GM12864 (cell line): ENCODE data around the gene PROB1.
"Not testable (repeated sequence)": the region's sequence is repeated elsewhere in the genome, so short reads cannot be mapped to it uniquely, and the experiment has no call there.

Experiments used
- DNase-seq: peaks from one replicate; pipeline ENCODE4 v3.0.0-alpha.2; 2011; ENCODE audit warnings: low read depth
- H3K4me3 ChIP-seq: 2 replicates; pipeline ENCODE4 v1.5.1; 2011; ENCODE audit warnings: mild to moderate bottlenecking, low read depth, low read length, control low read depth
- CTCF ChIP-seq: IDR thresholded peaks from 2 replicates; pipeline ENCODE4 v1.5.1; 2011; ENCODE audit warnings: low read depth, mild to moderate bottlenecking, moderate library complexity, low read length, control low read depth, inconsistent platforms; ENCODE audit errors: missing control alignments

Gene PROB1

DNA sequence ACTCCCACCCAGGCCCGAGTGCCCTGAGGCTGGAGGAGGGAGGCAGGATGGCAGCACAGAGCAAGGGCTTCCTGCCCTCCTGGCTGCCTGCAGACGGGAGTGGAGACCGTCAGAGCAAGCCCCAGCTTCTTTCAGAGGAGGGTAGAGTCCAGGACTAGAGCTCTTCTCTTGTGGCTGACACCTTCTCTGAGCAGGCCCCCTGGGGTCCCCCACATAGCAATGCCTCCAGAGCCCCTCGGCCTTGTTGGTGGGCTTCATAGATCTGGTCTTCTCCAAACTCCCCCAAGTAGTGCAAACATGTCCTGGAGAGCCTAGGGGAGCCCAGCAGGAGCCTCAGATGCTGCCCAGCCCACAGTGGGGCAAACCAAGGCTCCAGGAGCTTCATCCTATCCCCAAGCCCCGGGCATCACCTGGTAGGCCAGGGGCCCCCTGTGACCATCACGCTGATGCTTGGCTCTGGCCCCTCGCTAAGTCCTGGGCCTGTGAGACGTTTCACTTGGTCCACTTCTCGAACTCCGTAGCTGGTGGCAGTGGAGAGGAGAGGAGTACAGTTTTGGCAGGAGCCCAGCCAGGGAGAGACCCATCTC, 7.2 kb downstream of the PROB1 start:
- no peak for DNase-seq
- peak overlapping the region; percentile 88 for H3K4me3 ChIP-seq
- no peak for TF ChIP-seq CTCF

GRCh38 chr5:139386956-139387355, 7.9 kb downstream of the PROB1 start:
- not testable (repeated sequence) for DNase-seq, H3K4me3 ChIP-seq

- TF ChIP-seq CTCF, result no peak
- H3K4me3 ChIP-seq, result no peak overlapping the region
- DNase-seq, result no peak
Measured at GRCh38 chr5:139386050-139386438, 8.9 kb downstream of the PROB1 start.

GRCh38 chr5:139385061-139386049, 9.5 kb downstream of the PROB1 start:
- TF ChIP-seq CTCF, result peak; percentile 29
- DNase-seq, result no peak
- peak overlapping the region; percentile 20; the same call in 1 of the 2 replicates for H3K4me3 ChIP-seq

DNA sequence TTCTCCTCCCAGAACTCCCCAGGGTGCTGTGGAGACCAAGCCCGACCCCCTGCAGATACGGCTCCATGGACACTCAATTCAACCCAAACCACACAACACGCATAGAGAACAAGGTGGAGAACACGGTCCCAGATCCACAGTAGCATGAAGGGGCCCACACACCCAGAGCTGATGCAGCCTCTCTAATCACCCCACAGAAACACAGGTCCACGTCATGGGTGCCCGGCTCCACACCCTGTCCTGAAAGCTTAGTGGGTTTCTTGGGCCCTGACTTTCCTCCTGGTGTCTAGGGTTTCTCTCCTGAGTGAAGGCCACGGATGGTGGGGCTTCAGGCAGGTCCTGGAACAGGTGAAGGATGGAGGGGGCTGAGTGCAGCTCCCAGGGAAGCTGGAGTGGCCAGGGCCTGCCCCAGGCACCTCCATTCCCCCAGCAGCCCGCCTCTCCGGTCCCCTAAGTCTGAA, 10.3 kb downstream of the PROB1 start:
- no peak for DNase-seq
- H3K4me3 ChIP-seq, result no peak overlapping the region; the same call in 1 of the 2 replicates
- TF ChIP-seq CTCF, result no peak

- TF ChIP-seq CTCF, result no peak
- H3K4me3 ChIP-seq, result no peak overlapping the region
- no peak for DNase-seq
Measured at GRCh38 chr5:139383993-139384590, 10.8 kb downstream of the PROB1 start.
